T-helper 2 cell (primary cell): ENCODE data around the gene TEAD4.

Source experiments
- DNase-seq, 5 experiments: peaks; one replicate each; pipeline versions ENCODE4 v3.0.0 to v3.0.0-alpha.2; 2012 to 2022

The TEAD4 gene

DNA sequence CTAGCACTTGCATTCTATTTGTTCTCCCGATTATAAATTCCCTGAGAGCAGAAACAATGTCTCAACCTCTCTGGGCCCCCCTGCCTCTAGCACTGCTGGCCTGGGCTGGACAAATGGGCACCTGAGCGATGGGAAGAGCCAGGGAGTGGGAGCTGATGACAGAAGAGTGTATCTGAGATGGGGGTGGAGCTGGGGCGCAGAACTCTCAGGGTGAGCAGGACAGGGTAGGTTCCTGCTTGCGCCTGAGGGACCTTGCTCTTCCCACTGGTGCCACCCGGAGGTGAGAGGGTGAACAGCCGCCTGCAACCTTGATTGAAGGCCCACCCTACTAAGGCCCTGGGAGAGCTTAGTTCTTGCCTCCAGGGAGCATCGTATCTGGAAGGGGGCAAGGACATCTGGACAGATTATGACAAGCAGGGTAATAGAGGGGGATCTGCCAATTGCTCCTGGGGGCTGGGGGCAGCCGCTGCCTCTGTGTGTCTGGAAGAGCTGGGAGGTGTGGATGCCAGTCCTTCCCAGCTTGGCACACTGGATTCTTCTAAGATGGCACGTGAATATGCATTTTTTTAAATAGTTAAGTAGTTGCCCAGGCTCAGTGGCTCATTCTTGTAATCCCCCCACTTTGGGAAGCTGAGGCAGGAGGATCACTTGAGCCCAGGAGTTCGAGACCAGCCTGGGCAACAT is 75.0 kb downstream of the TEAD4 start:
- peak in 1 of 5 experiments; percentile 50 for DNase-seq

DNA sequence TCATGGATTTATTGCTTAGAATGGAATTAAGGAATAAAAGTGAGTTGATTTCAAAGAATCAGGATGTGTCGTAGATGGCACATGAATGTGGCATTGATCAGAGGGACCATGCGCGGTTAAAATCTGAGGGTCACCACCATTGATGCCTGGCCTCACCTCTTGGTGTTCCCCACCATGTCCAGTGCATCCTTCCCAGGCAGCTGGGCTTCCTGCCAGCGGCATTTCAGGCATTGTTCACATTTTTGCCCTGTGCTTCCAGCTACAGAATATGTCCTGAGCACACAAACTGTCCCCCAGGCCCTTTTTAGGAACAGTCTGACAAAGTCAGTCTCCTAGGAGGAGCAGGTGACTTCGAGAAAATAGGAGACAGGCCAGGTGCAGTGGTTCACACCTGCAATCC is 76.0 kb downstream of the TEAD4 start:
- no peak for DNase-seq

DNA sequence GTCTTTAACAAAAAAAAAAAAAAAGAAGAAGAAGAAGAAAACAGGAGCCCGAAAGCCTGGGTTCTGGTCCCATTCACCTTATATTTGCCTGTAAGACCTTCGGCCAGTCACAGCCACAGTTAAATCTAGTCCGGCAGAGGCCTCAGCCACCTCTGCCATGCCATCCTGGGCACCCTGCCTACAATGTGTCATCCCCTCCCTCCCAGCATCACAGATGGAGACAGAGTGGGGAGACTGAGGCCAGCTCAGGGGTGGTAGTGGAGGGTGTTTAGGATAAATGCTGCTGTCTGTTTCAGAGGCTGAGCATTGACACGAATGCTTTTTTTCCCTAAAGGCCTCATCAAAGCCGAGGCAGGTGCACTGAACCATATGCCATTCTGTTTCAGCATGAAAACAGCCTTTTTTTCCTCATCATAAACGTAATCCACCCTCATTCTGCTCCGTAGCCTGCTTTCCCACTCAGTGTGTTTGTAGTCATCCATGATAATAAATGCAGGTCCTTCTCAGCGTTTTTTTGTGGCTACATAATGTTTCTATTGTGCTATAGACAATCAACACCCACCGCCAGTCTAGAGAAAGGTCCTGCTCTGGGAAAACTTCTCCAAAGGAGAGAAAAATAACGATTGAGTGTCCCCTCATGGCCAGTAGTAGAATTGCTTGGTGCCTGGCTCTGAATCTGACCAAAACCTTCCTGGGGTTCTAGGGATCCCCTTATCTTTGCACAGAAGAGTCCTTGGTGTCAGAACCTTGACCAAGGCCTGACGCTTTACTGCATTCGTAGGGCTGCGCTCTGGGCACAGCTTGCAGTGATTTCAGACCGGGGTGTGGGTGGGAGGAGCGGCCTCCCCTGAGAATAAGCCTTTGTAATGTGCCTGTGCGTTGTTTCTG is 76.9 kb downstream of the TEAD4 start:
- no peak for DNase-seq

DNA sequence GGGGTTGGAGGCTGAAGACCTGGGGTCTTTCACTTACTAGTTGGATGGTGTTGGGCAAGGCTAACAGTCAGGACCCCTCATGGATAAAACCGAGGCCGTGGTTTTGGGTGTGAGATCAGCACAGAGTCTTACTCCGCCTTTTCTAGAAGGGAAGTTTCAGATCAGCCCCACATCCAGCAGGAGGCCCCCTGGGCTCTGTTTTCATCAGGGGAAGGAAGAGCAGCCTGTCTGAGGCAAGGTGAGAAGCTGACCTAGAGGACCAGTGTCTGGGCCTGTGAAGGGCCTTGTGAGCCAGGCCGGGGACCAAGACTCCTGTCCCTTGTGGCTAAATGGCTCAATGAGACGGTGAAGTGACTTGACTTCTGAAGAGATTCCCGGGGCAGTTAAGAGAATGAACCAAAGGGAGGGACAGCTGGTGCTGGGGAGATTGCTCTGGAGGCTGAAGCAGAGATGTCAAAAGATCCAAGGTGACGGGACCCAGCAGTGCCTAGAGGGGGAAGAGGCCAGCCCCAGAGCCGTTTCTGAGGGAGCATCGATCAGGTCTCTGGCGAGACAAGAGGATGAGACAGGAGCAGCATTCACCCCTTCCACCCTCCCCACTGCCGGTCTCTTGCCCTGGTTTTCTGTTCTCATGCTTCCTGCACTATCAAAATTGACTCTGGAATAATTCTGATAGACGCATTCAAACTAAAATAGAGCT is 77.9 kb downstream of the TEAD4 start:
- no peak for DNase-seq

DNA sequence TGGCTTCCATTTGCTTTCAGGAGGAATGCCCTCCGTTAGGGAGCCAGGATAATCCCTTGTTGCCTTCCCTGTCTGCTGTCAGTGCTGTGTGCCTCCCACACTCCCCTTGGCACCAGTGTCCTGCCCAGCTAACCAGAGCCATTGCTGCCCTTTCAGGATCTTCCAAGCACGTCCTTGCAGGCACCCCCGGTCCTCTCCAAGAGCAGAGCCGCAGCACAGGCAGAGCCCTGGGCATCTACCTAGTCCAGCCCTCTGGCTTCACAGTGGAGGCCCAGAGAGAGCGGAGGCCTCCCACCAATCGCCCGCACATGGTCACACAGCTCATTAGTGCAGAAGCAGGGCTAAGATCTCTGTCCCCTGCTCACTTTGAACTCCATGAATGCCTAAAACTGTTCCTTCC is 79.0 kb downstream of the TEAD4 start:
- no peak for DNase-seq

DNA sequence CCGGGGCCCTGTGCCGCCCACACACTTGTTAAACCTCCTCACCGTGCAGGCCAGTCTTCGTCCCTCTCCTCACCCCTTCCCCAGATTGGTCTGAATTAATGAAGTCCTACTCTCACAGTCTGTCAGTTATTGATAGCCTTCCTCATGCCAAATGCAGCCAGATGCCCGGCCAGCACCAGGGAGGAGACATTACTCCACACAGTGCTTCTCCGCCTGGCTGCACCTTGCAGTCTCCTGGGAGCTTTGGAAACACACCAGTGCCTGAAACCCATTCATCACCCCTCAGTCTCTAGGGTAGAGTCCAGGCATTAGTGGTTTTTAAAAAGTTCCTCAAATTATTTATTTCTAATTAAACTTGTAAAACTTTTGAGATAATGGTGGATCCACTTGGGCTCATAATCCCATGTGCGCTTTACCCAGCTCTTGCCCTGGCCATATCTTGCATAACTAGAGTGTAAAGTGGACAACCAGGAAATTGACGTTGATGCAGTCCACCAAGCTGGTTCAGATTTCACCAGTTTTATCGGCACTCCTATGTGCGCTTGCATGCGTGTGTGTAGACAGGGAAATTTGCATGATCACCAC is 79.8 kb downstream of the TEAD4 start:
- no peak for DNase-seq

DNA sequence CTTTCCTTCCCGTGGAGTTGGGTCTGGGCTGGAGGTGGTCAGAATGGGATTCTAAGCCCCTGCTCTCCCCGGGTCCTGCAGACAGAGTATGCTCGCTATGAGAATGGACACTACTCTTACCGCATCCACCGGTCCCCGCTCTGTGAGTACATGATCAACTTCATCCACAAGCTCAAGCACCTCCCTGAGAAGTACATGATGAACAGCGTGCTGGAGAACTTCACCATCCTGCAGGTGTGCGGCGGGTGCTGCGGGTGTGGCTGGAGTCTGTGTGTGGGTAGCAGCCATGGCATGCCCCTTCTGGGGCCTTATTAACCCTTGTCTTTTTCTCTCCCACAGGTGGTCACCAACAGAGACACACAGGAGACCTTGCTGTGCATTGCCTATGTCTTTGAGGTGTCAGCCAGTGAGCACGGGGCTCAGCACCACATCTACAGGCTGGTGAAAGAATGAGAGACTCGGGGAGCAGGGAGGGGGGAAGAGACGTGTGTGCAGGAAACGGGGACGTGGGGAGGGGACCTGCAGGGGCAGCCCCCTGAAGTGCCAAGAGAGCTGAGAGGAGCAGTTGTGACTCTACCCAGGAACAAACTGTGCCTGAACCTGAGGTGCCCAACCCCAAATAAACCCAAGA is 80.9 kb downstream of the TEAD4 start:
- no peak for DNase-seq

DNA sequence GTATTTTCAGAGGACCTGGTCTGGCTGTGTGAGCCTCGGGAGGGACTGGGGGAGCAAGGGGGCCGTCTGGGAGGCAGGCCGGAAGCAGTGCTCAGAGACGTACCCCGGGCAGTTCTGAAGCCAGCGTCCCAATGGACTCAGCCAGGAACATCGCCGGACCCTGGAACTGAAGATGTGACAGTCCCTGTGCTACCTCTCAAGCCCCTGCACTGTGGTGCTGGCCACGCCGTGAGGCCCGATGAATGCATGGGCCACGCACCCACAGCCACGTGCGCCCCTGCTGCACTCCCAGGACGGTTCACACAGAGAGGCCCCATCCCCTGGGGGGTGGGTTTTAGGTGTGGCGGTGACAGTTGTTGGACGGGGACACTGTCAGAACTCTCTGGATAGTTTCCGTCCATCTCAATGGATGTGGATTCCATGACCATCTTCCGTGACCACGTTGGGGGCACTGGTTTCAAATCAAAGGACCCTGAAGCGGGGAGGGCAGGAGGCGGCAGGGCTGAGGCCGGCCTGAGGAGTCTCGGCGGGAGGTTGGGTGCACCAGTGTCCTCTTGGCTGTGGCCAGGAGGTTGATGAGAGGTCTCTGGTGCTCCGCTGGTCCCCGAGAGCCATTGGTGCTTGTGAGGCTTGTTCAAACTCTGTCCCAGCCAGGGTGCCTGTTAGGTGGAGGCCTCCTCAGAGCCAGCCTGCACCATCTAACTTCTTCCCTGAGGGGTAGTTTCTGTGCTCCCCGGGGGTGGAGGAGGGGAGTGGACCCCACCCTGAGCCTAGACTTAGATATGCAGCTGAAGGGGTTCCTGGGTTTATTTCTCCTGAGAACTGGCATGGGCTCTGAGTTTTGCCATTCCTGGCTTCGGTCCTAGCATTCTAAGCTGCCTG is 81.7 kb downstream of the TEAD4 start:
- DNase-seq: no peak

DNA sequence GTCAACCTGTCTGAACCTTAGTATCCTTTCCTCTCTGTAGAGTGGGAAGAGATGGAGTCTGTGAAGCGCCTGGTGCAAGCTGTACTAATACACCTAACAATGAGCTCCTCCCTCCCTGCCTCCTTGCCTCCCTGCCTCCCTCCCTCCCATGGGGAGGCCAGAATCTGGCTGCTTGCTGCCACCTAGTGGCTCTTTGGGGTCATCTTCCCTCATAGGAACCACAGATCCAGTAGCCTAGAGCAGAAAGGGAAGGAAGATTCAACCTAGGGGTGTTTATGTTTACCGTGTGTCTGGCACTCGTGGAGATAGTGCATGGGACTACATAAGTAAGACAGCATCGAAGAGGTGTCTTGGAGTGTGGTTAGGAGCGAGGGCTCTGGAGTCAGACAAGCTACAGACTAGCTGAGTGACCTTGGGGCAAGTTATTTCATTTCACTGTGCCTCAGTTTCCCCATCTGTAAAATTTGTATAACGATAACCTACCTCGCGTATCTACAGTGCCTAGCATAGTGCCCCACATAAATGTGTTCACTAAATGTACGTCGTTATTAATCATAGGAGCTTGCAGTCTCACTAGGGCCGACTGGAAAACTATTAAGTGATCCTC is 82.5 kb downstream of the TEAD4 start:
- DNase-seq: peak in 3 of 5 experiments; percentile 13 to 72 (median 19)

DNA sequence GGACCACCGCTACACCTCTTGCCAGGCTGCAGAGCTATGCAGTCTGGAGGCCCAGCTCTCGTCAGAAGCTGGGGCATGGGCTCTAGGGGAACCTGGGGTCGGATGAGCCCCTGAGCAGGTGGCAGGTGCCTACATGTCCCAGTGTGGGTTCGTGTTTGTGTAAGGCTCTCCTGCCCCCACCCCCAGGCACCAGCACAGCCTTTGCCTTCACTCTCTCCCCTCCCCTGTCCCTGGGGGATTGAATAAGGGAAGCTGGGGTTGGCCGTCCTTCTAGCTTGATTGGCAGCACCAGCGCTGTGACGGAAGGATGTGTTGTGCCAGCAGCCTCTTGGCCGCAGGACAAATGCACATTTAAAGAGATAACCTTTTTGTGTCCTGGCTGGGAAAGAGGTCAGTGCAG is 83.2 kb downstream of the TEAD4 start:
- no peak for DNase-seq

DNA sequence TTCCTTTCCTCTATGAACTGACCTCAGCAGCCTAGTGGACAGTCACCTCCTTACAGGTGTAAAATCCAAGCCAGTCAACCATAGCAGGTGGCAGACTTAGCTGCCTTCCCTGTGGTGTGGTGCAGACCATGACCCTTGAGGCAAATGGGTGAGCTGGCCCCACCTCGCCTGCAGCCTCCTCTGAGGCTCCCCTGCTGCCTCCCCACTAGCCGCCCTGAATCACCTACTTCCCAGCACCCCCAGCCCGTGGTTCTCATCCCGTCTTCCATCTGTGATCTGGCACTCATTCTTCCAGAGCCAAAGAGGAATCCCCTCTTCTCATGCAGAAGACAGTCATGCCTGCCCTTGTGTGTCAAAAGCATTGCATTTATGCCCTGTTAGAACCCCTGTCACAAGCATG is 83.6 kb downstream of the TEAD4 start:
- no peak for DNase-seq

DNA sequence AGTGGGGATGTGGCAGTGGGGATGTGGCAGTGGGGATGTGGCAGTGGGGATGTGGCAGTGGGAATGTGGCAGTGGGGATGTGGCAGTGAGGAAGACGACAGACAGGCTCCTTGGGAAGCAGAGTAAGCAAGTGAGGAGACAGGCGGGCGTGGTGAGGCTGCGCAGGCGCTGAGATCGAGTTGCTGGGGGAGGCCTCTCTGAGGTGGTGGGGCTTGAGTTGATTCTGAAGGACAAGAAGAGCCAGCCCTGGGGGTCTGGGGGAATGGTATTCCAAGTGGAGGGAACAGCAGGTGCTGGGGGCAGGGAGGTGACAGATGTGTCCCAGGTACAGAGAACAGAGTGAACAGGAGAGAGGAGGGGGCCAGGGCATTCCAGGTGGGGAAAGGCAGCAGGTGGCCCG is 84.2 kb downstream of the TEAD4 start:
- DNase-seq: no peak

DNA sequence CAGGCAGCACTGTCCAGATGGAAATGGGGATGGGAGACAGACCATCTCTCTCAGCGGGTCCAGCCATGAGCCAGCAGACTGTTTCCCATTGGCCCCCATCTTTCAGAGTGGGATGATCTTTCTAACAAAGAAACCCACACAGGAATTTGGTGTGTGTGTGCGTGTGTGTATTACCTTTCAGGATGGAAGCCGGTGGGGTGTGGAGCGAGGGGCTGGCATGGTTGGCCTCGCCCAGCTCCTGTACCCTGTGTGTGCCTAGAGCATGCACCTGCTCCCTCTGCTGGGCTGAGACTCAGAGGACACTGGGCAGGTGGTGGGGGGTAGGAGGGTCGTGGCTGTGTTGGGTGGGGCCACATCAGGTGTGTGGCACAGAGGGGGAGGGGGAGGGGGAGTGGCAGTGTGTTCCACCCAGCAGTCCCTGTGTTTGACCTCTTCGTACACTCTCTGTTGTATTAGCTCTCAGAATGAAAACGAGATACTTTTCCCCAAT is 85.0 kb downstream of the TEAD4 start:
- DNase-seq: no peak

DNA sequence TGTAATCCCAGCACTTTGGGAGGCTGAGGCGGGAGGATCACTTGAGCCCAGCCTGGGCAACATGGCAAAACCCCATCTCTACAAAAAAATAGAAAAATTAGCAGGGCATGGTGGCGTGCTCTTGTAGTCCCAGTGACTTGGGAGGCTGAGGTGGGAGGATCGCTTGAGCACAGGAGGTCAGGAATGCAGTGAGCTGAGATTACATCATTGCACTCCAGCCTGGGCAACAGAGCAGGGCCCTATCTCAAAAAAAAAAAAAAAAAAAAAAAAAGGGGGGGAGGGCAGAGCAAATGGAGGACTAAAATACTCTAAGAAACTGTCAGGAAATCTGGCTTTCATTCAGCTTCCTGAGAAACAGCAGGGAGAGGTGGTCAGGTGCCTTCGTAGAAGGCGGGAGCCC is 86.3 kb downstream of the TEAD4 start:
- DNase-seq: no peak

DNA sequence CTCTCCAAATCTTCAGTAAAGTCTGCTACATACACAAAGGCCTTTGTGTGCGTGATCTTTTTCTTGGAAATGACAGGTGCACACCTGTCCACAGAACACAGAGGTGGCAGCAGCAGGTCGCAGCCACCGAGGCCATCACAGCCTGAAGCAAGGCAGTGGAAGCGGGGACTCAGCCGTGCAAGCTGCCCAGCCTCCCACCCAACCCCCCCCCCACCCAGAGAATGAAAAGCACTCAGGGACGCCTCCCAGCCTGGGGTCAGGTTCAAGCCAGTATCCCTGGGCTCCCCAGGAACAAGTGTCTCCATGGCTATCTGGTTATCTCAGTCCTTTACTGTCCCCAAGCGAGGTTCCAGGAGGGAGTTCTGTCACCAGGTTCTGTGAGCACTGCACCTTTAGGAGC is 86.8 kb downstream of the TEAD4 start:
- no peak for DNase-seq

DNA sequence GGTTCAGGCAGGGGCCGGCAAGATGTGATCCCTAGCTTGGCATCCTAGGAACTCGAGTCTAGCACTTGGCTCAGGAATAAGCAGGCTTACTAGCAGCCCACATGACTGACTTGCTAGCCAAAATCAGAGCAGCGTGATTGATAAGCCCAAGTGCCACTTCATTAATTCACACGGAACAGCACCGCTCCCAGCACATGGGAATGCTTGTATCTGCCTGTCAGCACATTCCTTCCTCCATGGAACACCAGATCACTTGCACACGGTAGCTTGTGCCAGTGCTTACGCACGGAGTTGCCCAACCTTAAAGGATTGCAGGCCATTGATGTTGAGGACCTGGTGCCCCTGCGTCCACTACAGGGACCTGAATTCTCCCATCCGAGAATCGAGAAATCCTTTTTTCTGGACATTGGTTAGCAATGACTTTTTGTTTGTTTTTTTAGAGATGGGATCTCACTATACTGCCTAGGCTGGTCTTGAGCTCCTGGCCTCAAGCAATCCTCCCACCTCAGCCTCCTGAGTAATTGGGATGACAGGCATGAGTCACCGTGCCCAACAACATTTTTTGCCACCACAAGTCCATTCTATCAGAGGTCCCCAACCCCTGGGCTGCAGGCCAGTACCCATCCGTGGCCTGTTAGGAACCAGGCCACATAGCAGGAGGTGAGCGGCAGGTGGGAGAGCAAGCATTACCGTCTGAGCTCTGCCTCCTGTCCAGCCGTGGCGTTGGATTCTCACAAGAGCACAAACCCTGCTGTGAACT is 87.4 kb downstream of the TEAD4 start:
- no peak for DNase-seq

DNA sequence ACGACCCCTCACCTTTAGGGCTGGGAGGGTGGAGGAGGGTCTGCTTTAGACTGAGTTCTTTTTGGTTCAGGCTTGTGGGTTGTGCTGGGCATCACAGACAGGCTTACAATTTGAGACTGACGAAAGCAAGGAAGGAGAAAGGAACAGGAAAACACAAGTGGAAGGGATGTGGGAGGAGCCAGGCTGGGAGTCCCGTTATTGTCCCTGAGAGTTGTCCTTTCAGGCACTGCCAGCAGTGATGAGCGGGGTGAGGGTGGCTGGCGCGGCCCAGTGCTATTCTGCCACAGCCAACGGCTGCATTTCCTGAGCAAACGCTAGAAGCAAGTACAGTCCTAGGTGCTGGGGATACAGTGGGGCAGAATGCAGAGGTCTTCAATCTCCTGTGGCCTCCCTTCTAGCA is 88.8 kb downstream of the TEAD4 start:
- no peak for DNase-seq

DNA sequence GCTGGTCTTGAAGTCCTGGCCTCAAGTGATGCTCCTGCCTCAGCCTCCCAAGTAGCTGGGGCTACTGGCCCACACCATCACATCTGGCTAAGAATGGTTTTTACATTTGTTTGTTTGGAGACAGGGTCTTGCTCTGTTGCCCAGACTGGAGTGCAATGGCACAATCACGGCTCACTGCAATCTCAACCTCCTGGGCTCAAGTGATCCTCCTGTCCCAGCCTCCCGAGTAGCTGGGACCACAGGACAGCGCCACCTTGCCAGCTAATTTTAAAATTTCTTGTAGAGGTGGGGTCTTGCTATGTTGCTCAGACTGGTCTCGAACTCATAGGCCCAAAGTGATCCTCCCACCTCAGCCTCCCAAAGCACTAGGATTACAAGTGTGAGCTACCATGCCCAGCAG is 89.3 kb downstream of the TEAD4 start:
- no peak for DNase-seq

DNA sequence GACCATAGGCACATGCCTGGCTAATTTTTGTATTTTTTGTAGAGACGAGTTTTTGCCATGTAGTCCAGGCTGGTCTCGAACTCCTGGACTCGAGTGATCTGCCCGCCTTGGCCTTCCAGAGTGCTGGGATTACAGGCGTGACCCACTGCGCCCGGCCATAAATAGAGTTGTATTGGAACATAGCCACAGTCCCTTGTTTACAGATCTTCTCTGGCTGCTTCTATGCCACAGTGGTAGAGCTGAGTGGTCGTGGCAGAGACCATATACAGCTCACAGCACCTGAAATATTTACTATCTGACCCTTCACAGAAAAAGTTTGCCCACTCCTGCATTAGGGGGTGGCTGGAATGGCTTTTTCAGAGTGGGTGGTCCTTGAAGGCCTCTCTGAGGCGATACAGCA is 90.0 kb downstream of the TEAD4 start:
- DNase-seq: no peak

DNA sequence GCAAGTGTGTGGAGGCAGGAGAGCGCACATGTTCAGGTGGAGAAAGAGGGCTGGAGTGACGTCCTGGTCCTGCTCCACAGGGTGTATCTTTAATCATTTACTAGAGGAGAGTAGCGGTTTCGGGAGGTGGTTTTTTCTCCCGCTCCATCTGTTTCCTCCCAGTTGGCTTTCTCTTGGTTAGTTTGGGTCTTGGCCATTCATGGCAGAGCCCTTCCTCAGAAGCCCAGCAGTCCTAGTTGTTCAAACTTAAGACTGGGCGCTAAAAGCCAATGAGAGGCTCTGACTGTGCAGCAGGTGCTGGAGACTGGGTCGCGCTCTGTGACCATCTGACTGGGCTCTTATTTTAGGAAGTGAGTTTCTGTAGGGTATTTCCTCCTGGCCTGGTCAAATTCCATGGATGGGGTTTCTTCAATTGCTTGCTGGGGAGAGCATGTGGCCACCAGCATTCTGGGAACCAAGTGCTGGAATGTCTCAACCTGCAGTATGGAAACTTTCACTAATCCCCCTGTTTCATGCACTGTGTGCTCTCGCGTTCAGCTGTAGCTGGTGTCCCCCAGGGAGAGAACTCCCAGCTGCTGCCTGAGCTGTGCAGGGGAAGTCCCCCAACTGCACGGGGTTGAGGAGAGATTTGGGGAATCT is 90.5 kb downstream of the TEAD4 start:
- DNase-seq: no peak
